Mesenteric fat pad (tissue), 1 donor: Measurements from ENCODE around the gene ZBTB9. TPM values are rescaled to one million over a fixed set of nuclear protein-coding genes. Genes with fewer than 3 reads are reported as not detected.

Source experiments
- DNase-seq: peaks from one replicate; pipeline ENCODE4 v3.0.0-alpha.2; 2020; ENCODE audit warnings: low spot score
- total RNA-seq: library from RNA; stranded (reverse); fragmentation: NEBNext Ultra II Directional; extraction: Animal tissue kit (Norgen Biotek cat#: 25700); gene quantifications from one replicate; pipeline ENCODE4 v1.2.1, GENCODE V29; 2021
- donor health status: DM: yes; HTN: yes; CAD: no.

The ZBTB9 gene
- total RNA-seq, 1 donor from 2014 or later: 4.6 TPM

DNA sequence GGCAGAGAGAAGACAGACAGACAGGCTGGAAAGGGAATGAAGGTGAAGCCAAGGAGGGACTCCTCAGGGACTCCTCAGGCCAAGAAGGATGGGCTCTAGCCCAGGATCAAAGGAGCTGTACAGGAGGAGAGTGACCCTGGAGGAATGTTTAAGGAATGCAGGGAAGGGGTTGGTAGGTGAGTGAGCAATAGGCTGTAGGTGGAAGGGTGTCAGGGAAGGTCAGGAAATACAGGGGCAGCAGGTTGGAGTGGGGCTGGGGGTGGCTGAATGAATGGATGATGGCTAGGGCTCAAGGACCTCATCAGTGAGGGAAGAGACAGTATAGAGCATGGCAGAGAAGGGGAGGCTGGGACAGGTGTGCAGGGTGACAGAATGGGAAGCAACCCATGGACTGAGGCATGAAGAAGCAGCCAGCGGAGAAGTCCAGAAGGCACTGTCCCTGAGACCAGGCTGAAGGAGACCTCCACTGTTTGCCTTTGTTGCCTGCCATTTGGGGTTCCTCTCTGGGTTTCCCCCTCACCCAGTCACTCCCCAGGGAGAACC, 21.3 kb upstream of the ZBTB9 start:
- DNase-seq: no peak

DNA sequence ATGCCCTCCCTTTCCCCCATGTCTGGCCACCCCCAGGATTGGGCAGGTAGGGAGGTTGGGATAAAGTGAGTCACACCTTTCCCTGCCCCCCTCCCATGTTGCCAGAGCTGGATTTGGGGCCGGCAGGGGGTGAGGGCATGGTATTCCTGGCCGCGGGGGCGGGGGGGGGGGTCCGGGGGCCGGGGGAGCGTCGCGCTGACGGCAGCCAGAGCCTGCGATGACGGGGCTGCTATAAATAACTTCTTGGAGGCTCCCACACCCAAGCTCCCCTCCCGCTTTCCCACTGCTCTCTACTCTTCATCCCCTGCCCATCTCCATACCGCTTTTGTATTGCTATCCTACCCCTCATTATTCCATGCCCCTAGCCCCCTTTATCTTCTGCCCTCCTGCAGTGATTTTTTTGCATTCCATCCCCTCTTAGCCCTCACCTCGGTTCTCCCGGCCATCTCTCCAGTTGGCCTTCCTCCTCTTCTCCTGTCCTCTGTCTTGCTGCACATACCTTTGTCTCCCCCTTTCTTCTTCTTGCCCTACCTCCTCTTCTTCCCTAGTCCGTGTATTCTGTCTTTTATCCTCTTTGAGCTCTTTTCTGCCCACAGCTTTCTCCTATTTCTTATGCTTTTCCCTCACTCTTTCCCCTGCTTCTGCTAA, 20.7 kb upstream of the ZBTB9 start:
- DNase-seq: no peak

DNA sequence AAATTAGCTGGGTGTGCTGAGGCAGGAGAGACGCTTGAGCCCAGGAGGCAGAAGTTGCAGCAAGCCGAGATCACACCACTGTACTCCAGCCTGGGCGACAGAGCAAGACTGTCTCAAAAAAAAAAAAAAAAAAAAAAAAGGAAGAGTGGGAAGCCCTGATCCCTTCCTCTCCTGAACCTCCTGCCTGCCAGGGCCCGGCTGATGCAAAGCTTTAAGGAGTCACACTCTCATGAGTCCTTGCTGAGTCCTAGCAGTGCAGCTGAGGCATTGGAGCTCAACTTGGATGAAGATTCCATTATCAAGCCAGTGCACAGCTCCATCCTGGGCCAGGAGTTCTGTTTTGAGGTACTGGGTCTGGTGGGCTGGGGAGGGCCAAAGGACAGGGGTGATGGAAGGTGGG, 19.4 kb upstream of the ZBTB9 start:
- DNase-seq: no peak

DNA sequence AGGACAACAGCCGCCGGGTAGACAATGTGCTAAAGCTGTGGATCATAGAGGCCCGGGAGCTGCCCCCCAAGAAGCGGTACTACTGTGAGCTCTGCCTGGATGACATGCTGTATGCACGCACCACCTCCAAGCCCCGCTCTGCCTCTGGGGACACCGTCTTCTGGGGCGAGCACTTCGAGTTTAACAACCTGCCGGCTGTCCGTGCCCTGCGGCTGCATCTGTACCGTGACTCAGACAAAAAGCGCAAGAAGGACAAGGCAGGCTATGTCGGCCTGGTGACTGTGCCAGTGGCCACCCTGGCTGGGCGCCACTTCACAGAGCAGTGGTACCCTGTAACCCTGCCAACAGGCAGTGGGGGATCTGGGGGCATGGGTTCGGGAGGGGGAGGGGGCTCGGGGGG, 16.7 kb upstream of the ZBTB9 start:
- DNase-seq: no peak

DNA sequence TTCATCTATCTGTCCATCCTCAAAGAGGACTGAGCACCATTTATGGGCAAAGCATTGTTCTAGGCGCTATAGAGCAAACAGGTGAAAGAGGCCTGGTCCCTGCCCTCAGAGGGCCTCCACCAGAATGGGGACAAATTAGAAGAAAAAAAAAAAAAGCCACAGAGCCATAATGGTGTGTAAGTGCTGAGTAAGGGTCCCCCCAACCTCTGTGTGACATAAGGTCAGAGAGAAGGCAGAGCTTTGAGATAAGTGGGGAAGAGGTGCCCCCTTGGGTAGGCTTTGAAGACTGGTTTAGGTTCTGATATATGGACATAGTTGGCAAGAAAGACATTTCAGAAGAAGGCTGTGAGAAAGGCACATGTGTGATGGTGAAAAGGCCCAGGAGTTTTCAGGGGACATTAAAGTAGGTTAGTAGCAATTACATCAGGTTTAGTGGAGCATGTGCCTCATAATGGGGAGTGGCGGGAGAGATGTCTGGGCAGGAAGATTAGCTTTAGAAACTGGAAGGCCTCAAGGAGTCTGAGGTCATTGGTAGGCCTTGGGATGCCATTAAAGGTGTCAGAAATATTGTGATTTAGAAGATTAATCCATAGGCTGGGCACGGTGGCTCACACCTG, 15.3 kb upstream of the ZBTB9 start:
- DNase-seq: no peak

DNA sequence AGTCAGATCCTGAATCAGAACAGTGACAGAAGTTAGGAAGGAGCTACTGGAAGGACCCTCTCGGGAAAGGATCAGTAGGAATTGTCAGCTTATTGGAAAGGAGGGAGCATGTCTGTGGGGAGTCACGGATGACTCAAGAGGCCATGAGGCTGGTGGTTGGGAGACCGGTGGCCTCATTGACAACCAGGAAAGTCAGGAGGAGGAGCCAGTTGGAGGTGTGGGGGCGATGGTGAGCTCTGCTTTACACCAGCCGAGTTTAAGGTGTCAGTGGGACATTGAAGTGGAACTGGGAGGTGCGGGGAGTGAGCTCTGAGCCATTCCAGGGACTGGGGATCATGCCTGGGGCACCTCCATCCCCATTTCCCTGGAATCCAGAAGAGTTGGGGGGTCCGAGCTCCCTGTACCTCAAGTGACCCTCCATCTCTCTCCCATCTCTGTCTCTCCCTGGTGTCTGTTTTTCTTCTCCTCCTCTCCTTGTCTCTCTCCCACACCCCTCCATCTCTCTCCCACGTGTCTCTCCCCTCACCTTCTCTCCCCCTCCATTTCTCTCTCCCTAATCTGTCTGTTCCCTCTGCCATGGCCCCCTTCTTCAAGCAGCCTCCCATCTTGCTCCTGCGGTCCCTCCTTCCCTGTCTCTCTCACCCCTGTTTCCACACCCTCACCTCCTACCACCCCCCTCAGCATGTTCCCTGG, 14.3 kb upstream of the ZBTB9 start:
- DNase-seq: no peak

DNA sequence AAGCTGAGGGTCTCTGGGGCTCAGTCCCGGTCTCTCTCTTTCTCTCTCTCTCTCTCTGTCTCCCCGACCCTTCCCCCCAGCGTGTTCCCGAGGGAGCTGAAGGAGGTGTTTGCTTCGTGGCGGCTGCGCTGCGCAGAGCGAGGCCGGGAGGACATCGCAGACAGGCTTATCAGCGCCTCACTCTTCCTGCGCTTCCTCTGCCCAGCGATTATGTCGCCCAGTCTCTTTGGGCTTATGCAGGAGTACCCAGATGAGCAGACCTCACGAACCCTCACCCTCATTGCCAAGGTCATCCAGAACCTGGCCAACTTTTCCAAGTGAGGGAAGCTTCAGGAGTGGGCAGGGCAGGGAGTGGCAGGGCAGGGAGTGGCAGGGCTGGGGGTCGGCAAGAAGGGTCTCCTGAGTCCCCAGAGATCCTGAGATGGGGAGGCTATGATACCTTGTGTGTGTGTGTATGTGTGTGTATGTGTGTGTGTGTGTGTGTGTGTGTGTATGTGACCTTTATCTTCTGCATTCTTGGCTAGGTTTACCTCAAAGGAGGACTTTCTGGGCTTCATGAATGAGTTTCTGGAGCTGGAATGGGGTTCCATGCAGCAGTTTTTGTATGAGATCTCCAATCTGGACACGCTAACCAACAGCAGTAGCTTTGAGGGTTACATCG, 13.6 kb upstream of the ZBTB9 start:
- DNase-seq: no peak

DNA sequence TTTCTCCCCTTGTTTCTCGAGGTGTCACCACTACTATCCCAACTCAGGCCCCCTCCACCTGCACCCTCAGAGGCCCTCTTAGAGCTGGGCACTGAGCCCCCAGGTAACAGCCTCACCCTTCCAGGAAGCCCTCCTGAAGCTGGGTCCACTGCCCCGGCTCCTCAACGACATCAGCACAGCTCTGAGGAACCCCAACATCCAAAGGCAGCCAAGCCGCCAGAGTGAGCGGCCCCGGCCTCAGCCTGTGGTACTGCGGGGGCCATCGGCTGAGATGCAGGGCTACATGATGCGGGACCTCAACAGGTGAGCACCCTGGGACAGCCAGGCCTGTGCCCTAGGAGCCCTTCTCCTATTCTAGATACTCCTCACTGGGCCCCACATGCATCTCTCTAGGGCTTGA, 12.9 kb upstream of the ZBTB9 start:
- DNase-seq: no peak

DNA sequence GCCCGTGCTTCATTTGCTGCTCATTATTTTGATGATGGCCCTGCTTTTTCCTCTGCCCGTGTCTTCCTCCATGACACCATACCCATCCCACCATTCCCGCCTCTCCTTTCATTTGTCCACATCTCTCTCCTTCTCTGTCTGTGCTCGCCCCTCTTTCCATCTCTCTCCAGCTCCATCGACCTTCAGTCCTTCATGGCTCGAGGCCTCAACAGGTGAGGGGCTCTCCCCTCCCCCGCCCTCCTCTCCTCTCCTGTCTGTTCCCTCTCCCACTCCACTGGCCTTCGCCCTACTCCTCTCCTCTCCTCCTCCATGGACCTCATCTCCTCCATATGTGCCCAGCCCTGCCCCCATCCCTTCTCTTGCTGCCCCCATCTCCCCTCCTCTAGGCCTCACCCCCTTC, 12.1 kb upstream of the ZBTB9 start:
- no peak for DNase-seq

DNA sequence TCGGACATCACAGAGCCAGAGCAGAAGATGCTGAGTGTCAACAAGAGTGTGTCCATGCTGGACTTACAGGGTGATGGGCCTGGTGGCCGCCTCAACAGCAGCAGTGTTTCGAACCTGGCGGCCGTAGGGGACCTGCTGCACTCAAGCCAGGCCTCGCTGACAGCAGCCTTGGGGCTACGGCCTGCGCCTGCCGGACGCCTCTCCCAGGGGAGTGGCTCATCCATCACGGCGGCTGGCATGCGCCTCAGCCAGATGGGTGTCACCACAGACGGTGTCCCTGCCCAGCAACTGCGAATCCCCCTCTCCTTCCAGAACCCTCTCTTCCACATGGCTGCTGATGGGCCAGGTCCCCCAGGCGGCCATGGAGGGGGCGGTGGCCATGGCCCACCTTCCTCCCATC, 11.4 kb upstream of the ZBTB9 start:
- no peak for DNase-seq

DNA sequence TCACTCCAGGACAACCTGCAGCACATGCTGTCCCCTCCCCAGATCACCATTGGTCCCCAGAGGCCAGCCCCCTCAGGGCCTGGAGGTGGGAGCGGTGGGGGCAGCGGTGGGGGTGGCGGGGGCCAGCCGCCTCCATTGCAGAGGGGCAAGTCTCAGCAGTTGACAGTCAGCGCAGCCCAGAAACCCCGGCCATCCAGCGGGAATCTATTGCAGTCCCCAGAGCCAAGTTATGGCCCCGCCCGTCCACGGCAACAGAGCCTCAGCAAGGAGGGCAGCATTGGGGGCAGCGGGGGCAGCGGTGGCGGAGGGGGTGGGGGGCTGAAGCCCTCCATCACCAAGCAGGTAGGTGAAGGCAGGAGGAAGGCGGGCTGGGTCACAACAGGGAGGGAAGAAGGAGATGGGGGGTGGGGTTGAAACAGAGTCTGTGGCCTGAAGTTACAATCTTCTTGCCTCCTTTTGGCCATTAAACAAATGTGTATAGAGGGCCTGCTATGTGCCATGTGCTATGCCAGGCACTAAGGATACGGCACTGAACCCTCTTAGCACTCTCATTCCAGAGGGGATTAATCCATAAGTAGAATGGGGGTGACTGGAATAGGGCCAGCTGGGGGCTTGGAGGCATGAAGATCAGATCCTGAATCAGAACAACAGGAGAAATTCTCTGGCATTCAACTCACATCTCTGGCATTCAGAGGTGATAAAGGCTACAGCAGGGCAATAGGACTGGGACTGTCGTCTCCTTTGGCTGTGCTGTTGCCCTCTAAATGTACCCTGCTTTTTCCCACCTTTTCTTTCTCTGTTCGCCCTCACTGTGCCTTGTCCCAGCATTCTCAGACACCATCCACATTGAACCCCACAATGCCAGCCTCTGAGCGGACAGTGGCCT, 10.5 kb upstream of the ZBTB9 start:
- DNase-seq: no peak

DNA sequence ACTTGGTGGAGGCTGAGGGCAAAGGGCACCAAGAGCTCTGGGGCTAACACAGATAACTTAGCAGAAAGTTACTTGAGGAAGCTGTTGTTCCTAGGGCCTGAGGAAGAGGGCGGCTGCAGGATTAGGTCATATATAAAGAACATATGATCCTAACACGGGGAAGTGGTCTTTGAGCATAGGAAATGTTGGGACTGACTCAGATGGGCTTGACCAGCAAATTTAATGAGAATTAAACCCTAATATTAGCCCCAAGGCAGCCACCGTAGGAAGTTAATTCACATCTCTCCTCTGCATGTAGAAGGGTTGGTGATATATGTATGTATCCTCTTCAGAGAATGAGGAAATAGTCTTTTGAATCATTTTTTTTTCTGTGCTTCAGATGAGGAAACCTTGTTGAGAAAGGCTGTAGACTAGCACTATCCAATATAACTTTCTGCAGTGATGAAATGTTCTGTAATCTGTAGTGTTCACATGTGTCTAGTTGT, 9.2 kb upstream of the ZBTB9 start:
- DNase-seq: no peak

DNA sequence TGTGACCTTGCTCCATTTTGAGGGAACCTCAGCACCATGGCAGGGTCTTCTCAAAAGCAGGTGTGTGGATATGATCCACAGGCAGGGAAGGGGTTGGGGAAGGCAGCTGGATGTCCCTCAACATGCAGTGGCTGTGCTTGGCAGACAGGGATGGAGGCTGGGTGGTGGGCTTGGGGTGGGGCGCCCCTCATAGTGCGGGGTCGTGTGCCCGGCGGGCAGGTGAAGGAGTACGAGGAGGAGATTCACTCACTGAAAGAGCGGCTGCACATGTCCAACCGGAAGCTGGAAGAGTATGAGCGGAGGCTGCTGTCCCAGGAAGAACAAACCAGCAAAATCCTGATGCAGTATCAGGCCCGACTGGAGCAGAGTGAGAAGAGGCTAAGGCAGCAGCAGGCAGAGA, 8.0 kb upstream of the ZBTB9 start:
- DNase-seq: no peak

DNA sequence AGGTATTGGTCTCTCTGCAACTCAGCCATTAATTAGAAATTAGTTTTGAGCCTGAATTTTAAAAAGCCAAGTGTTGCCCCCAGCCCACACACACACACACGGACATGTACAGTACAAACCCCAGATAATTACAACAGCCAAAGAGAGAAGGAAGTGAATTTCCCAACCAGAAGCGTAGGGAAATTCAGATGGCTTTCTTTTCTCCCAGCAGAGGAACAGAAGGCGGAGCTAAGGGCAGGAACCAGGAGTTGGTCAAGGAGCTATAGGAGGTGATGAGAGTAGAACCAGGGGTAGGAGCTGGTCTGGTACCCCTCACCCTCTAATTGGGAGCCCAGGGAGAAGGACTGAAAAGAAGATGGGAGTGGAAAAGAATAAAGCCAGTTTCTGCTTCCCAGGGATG, 3.9 kb upstream of the ZBTB9 start:
- peak; percentile 26 for DNase-seq

DNA sequence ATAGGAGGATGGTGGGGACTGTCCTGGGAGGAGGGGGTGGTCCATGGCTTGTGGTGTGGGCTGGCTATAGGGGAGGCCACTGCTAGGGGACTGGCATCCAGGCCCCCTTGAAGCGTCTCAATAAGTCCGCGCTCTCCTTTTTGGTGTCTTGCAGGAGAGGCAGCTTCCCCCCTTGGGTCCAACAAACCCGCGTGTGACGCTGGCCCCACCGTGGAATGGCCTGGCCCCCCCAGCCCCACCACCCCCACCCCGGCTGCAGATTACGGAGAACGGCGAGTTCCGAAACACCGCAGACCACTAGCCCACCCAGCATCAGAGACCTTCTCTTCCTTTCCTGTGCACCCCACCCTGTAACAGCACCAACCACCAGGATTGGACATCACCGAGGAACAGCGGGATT, 2.8 kb upstream of the ZBTB9 start:
- DNase-seq: peak; percentile 60

DNA sequence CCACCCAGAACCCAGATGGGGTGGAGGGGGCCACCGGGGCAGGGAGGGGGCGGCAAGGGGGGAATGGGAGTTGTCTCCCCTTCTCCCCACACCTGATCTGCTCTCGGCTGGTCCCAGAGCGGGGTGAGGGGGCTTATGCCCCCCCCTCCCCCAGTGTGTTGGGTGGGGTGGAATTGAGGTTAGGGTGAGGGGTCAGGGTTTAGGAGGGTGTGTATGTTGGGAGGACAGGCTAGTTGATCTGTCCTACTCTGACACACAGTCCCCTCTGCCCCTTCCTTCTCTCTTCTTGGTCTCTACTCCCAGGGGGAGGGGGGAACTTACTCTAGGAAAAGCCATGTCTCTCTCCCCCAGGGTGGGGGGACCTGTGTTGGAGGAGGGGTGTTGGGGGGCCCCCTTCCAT, 1.9 kb upstream of the ZBTB9 start:
- DNase-seq: peak; percentile 41

DNA sequence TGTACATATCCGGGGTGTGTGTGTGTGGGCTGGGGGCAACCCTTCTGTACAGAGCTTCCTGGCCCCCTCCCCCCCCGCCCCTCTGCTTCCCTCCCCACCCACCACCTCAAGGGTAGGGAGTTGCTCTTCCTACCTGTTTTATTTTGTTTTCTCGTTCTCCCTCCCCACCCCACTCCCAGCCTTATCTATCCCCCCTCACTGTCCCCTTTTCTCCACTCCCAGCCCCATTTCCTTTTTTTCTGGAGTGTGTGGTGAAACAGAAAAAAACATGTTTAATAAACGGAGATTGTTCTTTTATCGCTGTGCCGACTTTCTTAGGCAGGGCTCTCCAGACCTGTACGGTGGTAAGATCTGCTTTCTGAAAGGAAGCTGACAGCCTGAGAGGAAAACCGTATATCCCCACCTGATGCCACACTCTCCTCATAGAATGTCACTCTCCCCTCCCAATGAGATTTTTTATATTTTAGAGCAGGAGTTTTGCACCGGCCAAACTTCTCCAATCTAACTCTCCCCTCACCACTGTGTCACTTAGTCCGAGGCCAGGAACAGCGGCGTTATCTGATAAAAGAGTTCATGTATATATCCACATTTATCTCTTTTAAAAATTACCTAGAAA, 875 bp upstream of the ZBTB9 start:
- DNase-seq: no peak

DNA sequence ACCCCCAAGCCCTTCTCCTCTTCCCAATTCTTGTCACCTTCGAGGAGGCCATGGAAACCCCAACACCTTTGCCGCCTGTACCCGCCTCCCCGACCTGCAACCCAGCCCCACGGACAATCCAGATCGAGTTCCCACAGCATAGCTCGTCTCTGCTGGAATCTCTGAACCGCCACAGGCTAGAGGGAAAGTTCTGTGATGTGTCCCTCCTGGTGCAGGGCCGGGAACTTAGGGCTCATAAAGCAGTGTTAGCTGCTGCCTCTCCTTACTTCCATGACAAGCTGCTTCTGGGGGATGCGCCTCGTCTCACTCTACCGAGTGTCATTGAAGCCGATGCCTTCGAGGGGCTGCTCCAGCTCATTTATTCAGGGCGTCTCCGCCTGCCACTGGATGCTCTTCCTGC, 675 bp downstream of the ZBTB9 start:
- DNase-seq: peak; percentile 79

DNA sequence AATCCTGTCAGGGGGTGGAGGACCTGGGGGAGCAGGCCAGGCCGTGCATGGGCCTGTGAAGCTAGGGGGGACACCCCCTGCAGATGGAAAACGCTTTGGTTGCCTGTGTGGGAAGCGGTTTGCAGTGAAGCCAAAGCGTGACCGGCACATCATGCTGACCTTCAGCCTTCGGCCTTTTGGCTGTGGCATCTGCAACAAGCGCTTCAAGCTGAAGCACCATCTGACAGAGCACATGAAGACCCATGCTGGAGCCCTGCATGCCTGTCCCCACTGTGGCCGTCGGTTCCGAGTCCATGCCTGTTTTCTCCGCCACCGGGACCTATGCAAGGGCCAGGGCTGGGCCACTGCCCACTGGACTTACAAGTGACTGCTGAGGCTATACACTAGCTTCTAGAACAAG, 1.8 kb downstream of the ZBTB9 start:
- DNase-seq: peak; percentile 85

DNA sequence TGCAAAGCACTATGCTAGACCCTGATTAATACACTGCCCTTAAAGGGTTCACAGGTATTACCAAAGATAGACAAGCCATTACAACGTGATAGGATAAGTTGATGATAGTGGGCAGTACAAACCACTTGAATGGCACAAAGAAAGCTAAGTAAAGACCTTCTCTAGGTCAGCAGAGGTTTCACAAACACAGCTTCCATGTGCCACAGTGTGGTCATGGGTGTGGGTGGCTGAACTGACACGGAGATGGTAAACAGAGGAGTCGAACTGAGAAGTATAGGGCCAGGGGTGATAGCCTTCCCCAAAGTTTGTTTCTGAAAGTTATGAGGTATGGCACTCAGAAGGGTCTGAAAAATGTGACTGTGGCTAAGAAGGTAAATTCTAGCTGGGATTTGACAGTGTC, 4.3 kb downstream of the ZBTB9 start:
- peak; percentile 3 for DNase-seq
